Esophagus (tissue), 2 donors: ENCODE data around the gene HIVEP3. TPM values are rescaled to one million over a fixed set of nuclear protein-coding genes. Genes with fewer than 3 reads are reported as not detected.

ENCODE experiments used
- H3K27ac ChIP-seq, 2 donors: one replicate each; pipeline ENCODE4 v1.5.1; 2013; ENCODE audit warnings: low read depth in 2 of 2, mild to moderate bottlenecking in 2 of 2, inconsistent platforms in 1 of 2, low read length in 1 of 2, moderate library complexity in 1 of 2
- H3K27me3 ChIP-seq, 2 donors: one replicate each; pipeline ENCODE4 v1.6.1; 2013; ENCODE audit warnings: low read length in 2 of 2, control low read depth in 1 of 2, mild to moderate bottlenecking in 1 of 2; ENCODE audit not compliant: insufficient read depth in 2 of 2, control insufficient read depth in 1 of 2
- H3K36me3 ChIP-seq, 2 donors: one replicate each; pipeline ENCODE4 v1.6.1; 2013; ENCODE audit warnings: low read length in 1 of 2; ENCODE audit not compliant: control insufficient read depth in 2 of 2, insufficient read depth in 2 of 2
- H3K4me1 ChIP-seq, 2 donors: one replicate each; pipeline ENCODE4 v1.6.1; 2013; ENCODE audit warnings: low read length in 1 of 2; ENCODE audit not compliant: control insufficient read depth in 2 of 2, insufficient read depth in 2 of 2
- H3K4me3 ChIP-seq, 2 donors: one replicate each; pipeline ENCODE4 v1.5.1; 2013; ENCODE audit warnings: low read length in 2 of 2, mild to moderate bottlenecking in 2 of 2, low read depth in 1 of 2, moderate library complexity in 1 of 2
- H3K9me3 ChIP-seq, 2 donors: one replicate each; pipeline ENCODE4 v1.6.1; 2013; ENCODE audit warnings: mild to moderate bottlenecking in 2 of 2, low read depth in 1 of 2, low read length in 1 of 2, moderate library complexity in 1 of 2; ENCODE audit not compliant: control insufficient read depth in 2 of 2, insufficient read depth in 1 of 2
- WGBS, 2 donors: extraction: QIAGEN DNeasy Blood & Tissue Kit; methylation state at CpG; one replicate each; pipeline ENCODE4 v1.1.7; 2013; 5-methylcytosine and 5-hydroxymethylcytosine counted together
- polyA plus RNA-seq, 2 donors: library from polyadenylated mRNA; stranded (reverse); fragments of 200-250 nt; gene quantifications; one replicate each; pipeline ENCODE4 v1.2.3, GENCODE V29; 2013
- donor health status: healthy with polysubstance abuse.
- donor health status: Bipolar disorder and iron deficiency.

HIVEP3 gene
- polyA plus RNA-seq, 2 donors, result 2.7 to 10.0 TPM

GRCh38 chr1:41629571-41629970 lies 289.2 kb downstream of the HIVEP3 start:
- no peak overlapping the region for H3K27ac ChIP-seq
- peaks cover 5 to 20% of the 10 kb centered on the region in 2 donors for H3K4me1 ChIP-seq
- H3K4me3 ChIP-seq, result no peak overlapping the region
- H3K27me3 ChIP-seq, result no peaks in the 10 kb centered on the region
- peaks cover 0 to 4% of the 10 kb centered on the region in 2 donors for H3K36me3 ChIP-seq
- H3K9me3 ChIP-seq, result no peaks in the 10 kb centered on the region
- WGBS, 2 donors, result 87 to 90% methylated on average over 9 of the region's 9 CpGs

DNA sequence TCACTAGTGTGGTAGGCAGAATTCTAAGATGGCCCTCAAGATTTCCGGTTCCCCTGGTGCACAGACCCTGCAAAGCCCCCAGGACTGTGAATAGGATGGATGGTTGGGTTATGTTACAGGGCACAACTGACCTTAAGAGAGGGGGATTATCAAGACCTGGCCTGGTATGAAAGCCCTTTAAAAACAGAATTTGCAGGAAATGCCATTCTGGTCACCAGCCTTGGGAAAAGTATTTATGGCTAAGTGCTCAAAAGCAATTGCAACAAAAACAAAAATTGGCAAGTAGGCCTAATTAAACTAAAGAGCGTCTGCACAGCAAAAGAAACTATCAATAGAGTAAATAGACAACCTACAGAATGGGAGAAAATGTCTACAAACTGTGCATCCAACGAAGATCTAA lies 289.6 kb downstream of the HIVEP3 start:
- Histone ChIP-seq H3K36me3 (peaks cover 0 to 4% of the 10 kb centered on the region in 2 donors), H3K4me3 (no peak overlapping the region), H3K27me3 (no peaks in the 10 kb centered on the region), H3K27ac (no peak overlapping the region), H3K9me3 (no peaks in the 10 kb centered on the region), H3K4me1 (peaks cover 5 to 20% of the 10 kb centered on the region in 2 donors)
- WGBS, 2 donors, result 93 to 94% methylated on average over 3 of the region's 3 CpGs

DNA sequence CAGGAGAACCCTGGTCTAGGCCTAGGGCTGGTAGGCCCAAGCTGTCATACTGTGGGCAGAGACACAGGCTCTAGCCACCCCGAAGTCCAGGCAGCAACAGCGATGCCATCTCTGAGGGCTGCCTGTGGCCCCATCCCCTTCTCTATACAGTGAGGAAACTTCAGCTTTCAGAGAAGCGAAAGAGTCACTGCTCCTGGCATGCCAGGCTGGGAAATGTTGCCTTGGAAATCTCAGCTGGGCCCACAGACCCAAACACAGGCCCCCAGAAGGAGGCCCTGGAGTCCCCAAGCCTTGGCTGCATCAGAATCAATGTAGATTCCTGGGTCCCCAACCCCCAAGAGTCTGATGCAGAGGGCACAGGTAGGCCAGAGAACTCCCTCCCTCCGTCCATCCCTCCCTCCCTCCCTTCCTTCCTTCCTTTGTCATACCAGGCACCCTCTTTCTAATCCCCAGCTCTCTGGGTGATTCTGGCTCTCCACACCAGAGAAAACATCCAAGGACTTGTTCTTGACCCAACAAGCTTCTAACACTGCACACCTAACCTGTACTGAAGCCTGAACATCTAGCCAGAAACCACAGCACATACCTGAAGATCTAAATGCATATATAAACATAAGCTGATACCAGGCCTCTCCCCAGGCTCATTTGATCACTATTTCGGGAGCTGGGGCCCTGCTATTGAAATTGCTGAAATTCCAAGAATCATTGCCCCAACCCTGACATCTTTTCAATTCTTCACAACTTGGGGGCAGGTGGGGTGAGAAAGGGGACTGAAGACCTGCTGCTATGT lies 291.0 kb downstream of the HIVEP3 start:
- peak overlapping the region; percentile 28 to 85 for H3K27ac ChIP-seq
- 69 to 87% methylated on average over 5 of the region's 5 CpGs for WGBS, 2 donors

GRCh38 chr1:41626616-41627375 lies 291.9 kb downstream of the HIVEP3 start:
- Histone ChIP-seq H3K27me3 (no peaks in the 10 kb centered on the region), H3K4me3 (no peak overlapping the region), H3K27ac (peak overlapping the region; percentile 83 to 85), H3K4me1 (peaks cover 5 to 23% of the 10 kb centered on the region in 2 donors), H3K36me3 (peaks cover 0 to 4% of the 10 kb centered on the region in 2 donors), H3K9me3 (no peaks in the 10 kb centered on the region)
- 42 to 60% methylated on average over 10 of the region's 10 CpGs for WGBS, 2 donors

More for the DNA sequence above, 291.0 kb downstream of the HIVEP3 start:
- Histone ChIP-seq H3K27me3 (no peaks in the 10 kb centered on the region), H3K36me3 (peaks cover 0 to 4% of the 10 kb centered on the region in 2 donors), H3K9me3 (no peaks in the 10 kb centered on the region), H3K4me3 (no peak overlapping the region), H3K4me1 (peaks cover 5 to 23% of the 10 kb centered on the region in 2 donors)

- Histone ChIP-seq H3K27me3 (no peaks in the 10 kb centered on the region), H3K9me3 (no peaks in the 10 kb centered on the region), H3K4me3 (no peak overlapping the region), H3K36me3 (peaks cover 0 to 4% of the 10 kb centered on the region in 2 donors), H3K4me1 (peaks cover 5 to 26% of the 10 kb centered on the region in 2 donors), H3K27ac (peak overlapping the region; percentile 83 to 85)
- WGBS, 2 donors, result 46 to 54% methylated on average over 10 of the region's 10 CpGs
Observed at GRCh38 chr1:41626146-41626545, 292.6 kb downstream of the HIVEP3 start.

- H3K4me1 ChIP-seq, result peaks cover 8 to 38% of the 10 kb centered on the region in 2 donors
- WGBS, 2 donors, result 84% methylated on average over 10 of the region's 10 CpGs
Observed at GRCh38 chr1:41623736-41624135, 295.0 kb downstream of the HIVEP3 start.

GRCh38 chr1:41622859-41623732 lies 295.6 kb downstream of the HIVEP3 start:
- WGBS, 2 donors, result 59 to 63% methylated on average over 8 of the region's 8 CpGs
- H3K4me1 ChIP-seq, result peaks cover 14 to 41% of the 10 kb centered on the region in 2 donors
- no peaks in the 10 kb centered on the region for H3K27me3 ChIP-seq
- H3K36me3 ChIP-seq, result peaks cover 0 to 2% of the 10 kb centered on the region in 2 donors
- H3K9me3 ChIP-seq, result no peaks in the 10 kb centered on the region
- no peak overlapping the region for H3K27ac ChIP-seq
- no peak overlapping the region for H3K4me3 ChIP-seq

More at GRCh38 chr1:41623736-41624135, 295.0 kb downstream of the HIVEP3 start:
- peaks cover 0 to 4% of the 10 kb centered on the region in 2 donors for H3K36me3 ChIP-seq
- no peak overlapping the region for H3K4me3 ChIP-seq
- no peaks in the 10 kb centered on the region for H3K9me3 ChIP-seq
- H3K27ac ChIP-seq, result no peak overlapping the region
- no peaks in the 10 kb centered on the region for H3K27me3 ChIP-seq

DNA sequence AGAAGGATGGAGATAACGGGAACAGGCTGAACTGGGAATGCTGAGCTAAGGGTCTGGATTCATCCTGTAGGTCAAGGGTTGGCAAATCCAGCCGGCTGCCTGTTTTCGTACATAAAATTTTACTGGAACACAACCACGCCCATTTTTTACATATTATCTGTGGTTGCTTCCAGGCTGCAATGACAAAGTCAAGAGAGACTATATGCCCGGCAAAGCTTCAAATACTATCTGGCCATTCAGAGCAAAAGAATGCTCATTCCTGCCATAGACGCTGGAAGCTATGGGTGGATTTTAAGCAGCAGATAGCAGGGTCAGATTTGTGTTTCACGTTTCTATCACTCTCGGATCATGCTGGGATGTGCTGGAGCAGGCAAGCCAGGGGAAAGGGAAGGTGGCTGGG lies 296.3 kb downstream of the HIVEP3 start:
- H3K27me3 ChIP-seq, result no peaks in the 10 kb centered on the region
- no peak overlapping the region for H3K4me3 ChIP-seq
- 77 to 78% methylated on average over 8 of the region's 8 CpGs for WGBS, 2 donors
- H3K36me3 ChIP-seq, result no peaks in the 10 kb centered on the region
- H3K4me1 ChIP-seq, result peaks cover 18 to 42% of the 10 kb centered on the region in 2 donors
- no peak overlapping the region for H3K27ac ChIP-seq
- no peaks in the 10 kb centered on the region for H3K9me3 ChIP-seq

- 90 to 98% methylated on average over 1 of the region's 1 CpG for WGBS, 2 donors
- Histone ChIP-seq H3K4me1 (peaks cover 16 to 37% of the 10 kb centered on the region in 2 donors), H3K36me3 (no peaks in the 10 kb centered on the region), H3K4me3 (no peak overlapping the region), H3K27ac (no peak overlapping the region), H3K27me3 (no peaks in the 10 kb centered on the region), H3K9me3 (no peaks in the 10 kb centered on the region)
Observed at GRCh38 chr1:41621791-41622190, 296.9 kb downstream of the HIVEP3 start.
